Measurements from ENCODE around the gene NR2C2. TPM values are rescaled to one million over a fixed set of nuclear protein-coding genes. Genes with fewer than 3 reads are reported as not detected.

NR2C2 gene
- total and polyA plus RNA-seq, 9 of the 15 experiments (the other 6 are each of a cell fraction or from before 2014, with no cell fraction given), result 6.1 to 33.0 (median 14.6) TPM

GRCh38 chr3:15044326-15044725 is 96.9 kb downstream of the NR2C2 start:
- DNase-seq (ENCODE audit: extremely low read depth in 1 of 4, low spot score in 3 of 4) (no peak), ATAC-seq (no peak), FAIRE-seq (no peak)
- CTCF ChIA-PET (ENCODE audit: low intra/inter-chr PET ratio), result no interaction called here
- BruUV-seq (replicated peaks), result no TSS peak
- peaks cover 97% of the 10 kb centered on the region for H3K36me3 ChIP-seq (ENCODE audit: control insufficient read depth, insufficient read depth, low read length)
- in situ Hi-C loops (cut with MboI), result no loop called here
- intact Hi-C loops (cut with micrococcal nuclease), result no loop called here
- H3K4me1 ChIP-seq (replicated peaks in 1 of 2; ENCODE audit: control insufficient read depth in 2 of 2, insufficient read depth in 2 of 2, low read length in 2 of 2), result peaks cover 3 to 17% of the 10 kb centered on the region in 2 experiments; a peak in 4 of 5 replicates
- no peak overlapping the region for H2AFZ ChIP-seq (ENCODE audit: low read depth, low read length)
- no peak overlapping the region for H3K9ac ChIP-seq (ENCODE audit: insufficient read depth in 1 of 2, low read depth in 2 of 2, low read length in 2 of 2)
- H3K79me2 ChIP-seq (ENCODE audit: control insufficient read depth, insufficient read depth, low read length), result peaks cover 17% of the 10 kb centered on the region
- H3K9me1 ChIP-seq (ENCODE audit: control insufficient read depth, insufficient read depth, low read length), result no peaks in the 10 kb centered on the region
- no peak overlapping the region for H3K4me3 ChIP-seq
- POLR2A ChIA-PET, result interaction anchor here (1.0 kb wide), 1 partner anchor 9 kb away, joined by 3 read pairs; no protein-coding TSS in a partner anchor
- H3K9me3 ChIP-seq (replicated peaks; ENCODE audit: control insufficient read depth, insufficient read depth, low read depth, low read length), result no peaks in the 10 kb centered on the region
- no peaks in the 10 kb centered on the region for H3K27me3 ChIP-seq (ENCODE audit: control insufficient read depth in 2 of 2, insufficient read depth in 2 of 2, low read length in 2 of 2)
- no peak overlapping the region for H3K27ac ChIP-seq (ENCODE audit: extremely low read depth, low read depth, low read length)
- WGBS (ENCODE audit: insufficient coverage, low coverage, missing lambda C conversion rate), result 93% methylated on average over 7 of the region's 7 CpGs
- H3K4me2 ChIP-seq (ENCODE audit: insufficient read depth, low read length), result no peak overlapping the region
- TF ChIP-seq FUS (optimal IDR thresholded peaks at IDR 0.05; ENCODE audit: low read depth, low read length) (no peak), ZKSCAN8 (CRISPR knock-in tag; IDR thresholded peaks at IDR 0.05) (no peak), POLR2A (conservative IDR thresholded peaks at IDR 0.05) (peak; percentile 2; the same call in 1 of the 2 replicates), SUPT5H (IDR thresholded peaks at IDR 0.05) (0 out of 2 replicates have a peak, but pooled peaks have one; percentile 3), HOXB6 (CRISPR knock-in tag; IDR thresholded peaks at IDR 0.05; ENCODE audit: borderline replicate concordance) (no peak)
- peaks cover 24% of the 10 kb centered on the region for H4K20me1 ChIP-seq (replicated peaks; ENCODE audit: control insufficient read depth, insufficient read depth, low read length)

- no peak overlapping the region for H3K9ac ChIP-seq (ENCODE audit: insufficient read depth in 1 of 2, low read depth in 2 of 2, low read length in 2 of 2)
- POLR2A ChIA-PET, result interaction anchor here (0.7 kb wide), 2 partner anchors 8 to 19 kb away, joined by 3 read pairs; no protein-coding TSS in a partner anchor
- TF ChIP-seq IFI16 (CRISPR knock-in tag; IDR thresholded peaks at IDR 0.05), result no peak
- TF ChIP-seq MECOM (CRISPR knock-in tag; IDR thresholded peaks at IDR 0.05), result no peak
- no peak for TF ChIP-seq ZNF347 (CRISPR knock-in tag; IDR thresholded peaks at IDR 0.05; ENCODE audit: low read depth)
- TF ChIP-seq FIP1L1 (IDR thresholded peaks at IDR 0.05; ENCODE audit: low read depth, low read length, poor library complexity, severe bottlenecking), result no peak
- TF ChIP-seq NCOA1 (IDR thresholded peaks at IDR 0.05; ENCODE audit: low read depth), result no peak
- TF ChIP-seq SIRT6 (IDR thresholded peaks at IDR 0.05; ENCODE audit: low read depth, low read length), result no peak
- TF ChIP-seq SIN3A (IDR thresholded peaks at IDR 0.05; ENCODE audit: borderline replicate concordance in 2 of 2, control insufficient read depth in 1 of 2, low read depth in 2 of 2, low read length in 2 of 2), result no peak
These were observed 98.3 kb downstream of the NR2C2 start for GRCh38 chr3:15045667-15046066.

More at GRCh38 chr3:15045667-15046066, 98.3 kb downstream of the NR2C2 start:
- Histone ChIP-seq H3K27ac (ENCODE audit: extremely low read depth, low read depth, low read length) (no peak overlapping the region), H3K4me2 (ENCODE audit: insufficient read depth, low read length) (no peak overlapping the region), H2AFZ (ENCODE audit: low read depth, low read length) (no peak overlapping the region), H3K36me3 (ENCODE audit: control insufficient read depth, insufficient read depth, low read length) (peaks cover 100% of the 10 kb centered on the region), H4K20me1 (replicated peaks; ENCODE audit: control insufficient read depth, insufficient read depth, low read length) (peaks cover 26% of the 10 kb centered on the region), H3K9me1 (ENCODE audit: control insufficient read depth, insufficient read depth, low read length) (no peaks in the 10 kb centered on the region), H3K9me3 (replicated peaks; ENCODE audit: control insufficient read depth, insufficient read depth, low read depth, low read length) (no peaks in the 10 kb centered on the region), H3K4me1 (replicated peaks in 1 of 2; ENCODE audit: control insufficient read depth in 2 of 2, insufficient read depth in 2 of 2, low read length in 2 of 2) (peaks cover 3 to 15% of the 10 kb centered on the region in 2 experiments; a peak in 4 of 5 replicates), H3K79me2 (ENCODE audit: control insufficient read depth, insufficient read depth, low read length) (peaks cover 30% of the 10 kb centered on the region), H3K27me3 (ENCODE audit: control insufficient read depth in 2 of 2, insufficient read depth in 2 of 2, low read length in 2 of 2) (no peaks in the 10 kb centered on the region), H3K4me3 (no peak overlapping the region)
- CTCF ChIA-PET (ENCODE audit: low intra/inter-chr PET ratio), result no interaction called here
- in situ Hi-C loops (cut with MboI), result no loop called here
- no peak for ATAC-seq
- intact Hi-C loops (cut with micrococcal nuclease), result no loop called here
- WGBS (ENCODE audit: insufficient coverage, low coverage, missing lambda C conversion rate), result 82% methylated on average over 1 of the region's 1 CpG
- no peak for FAIRE-seq
- BruUV-seq (replicated peaks), result no TSS peak
- no peak for DNase-seq (ENCODE audit: extremely low read depth in 1 of 4, low spot score in 3 of 4)
